ENCODE measurements around the gene TXNRD2.
"Not testable (repeated sequence)": the region's sequence is repeated elsewhere in the genome, so short reads cannot be mapped to it uniquely, and the experiment has no call there.

The TXNRD2 gene

GRCh38 chr22:19841641-19842392, 99.8 kb downstream of the TXNRD2 start:
- TF ChIP-seq, protein P1, sequence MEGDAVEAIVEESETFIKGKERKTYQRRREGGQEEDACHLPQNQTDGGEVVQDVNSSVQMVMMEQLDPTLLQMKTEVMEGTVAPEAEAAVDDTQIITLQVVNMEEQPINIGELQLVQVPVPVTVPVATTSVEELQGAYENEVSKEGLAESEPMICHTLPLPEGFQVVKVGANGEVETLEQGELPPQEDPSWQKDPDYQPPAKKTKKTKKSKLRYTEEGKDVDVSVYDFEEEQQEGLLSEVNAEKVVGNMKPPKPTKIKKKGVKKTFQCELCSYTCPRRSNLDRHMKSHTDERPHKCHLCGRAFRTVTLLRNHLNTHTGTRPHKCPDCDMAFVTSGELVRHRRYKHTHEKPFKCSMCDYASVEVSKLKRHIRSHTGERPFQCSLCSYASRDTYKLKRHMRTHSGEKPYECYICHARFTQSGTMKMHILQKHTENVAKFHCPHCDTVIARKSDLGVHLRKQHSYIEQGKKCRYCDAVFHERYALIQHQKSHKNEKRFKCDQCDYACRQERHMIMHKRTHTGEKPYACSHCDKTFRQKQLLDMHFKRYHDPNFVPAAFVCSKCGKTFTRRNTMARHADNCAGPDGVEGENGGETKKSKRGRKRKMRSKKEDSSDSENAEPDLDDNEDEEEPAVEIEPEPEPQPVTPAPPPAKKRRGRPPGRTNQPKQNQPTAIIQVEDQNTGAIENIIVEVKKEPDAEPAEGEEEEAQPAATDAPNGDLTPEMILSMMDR (IDR thresholded peaks at IDR 0.05; ENCODE audit: borderline replicate concordance, insufficient read depth, low read depth, low read length), result no peak
- H3K4me3 ChIP-seq (ENCODE audit: low read depth, low read length), result no peak overlapping the region

GRCh38 chr22:19840955-19841640, 100.5 kb downstream of the TXNRD2 start:
- TF ChIP-seq, protein P1 (IDR thresholded peaks at IDR 0.05; ENCODE audit: borderline replicate concordance, insufficient read depth, low read depth, low read length), result no peak
- H3K4me3 ChIP-seq (ENCODE audit: low read depth, low read length), result no peak overlapping the region

DNA sequence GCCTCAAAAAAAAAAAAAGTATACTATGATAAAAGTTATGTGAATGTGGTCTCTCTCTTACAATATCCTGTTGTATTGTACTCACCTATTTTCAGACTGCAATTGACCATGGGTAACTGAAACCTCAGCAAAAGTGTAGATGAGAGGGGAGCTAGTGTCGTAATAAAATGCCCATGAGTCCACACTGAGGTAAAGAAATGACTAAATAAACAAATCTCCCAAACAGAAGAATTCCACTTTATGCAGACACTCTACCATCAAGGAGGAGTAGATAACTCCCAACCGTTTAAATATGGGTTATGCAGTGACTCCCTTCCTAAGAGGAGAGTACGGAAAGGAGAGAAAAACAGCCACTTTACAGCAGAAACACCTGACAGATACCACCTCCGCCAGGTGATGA, 101.6 kb downstream of the TXNRD2 start:
- H3K4me3 ChIP-seq (ENCODE audit: low read depth, low read length), result no peak overlapping the region
- TF ChIP-seq, protein P1 (IDR thresholded peaks at IDR 0.05; ENCODE audit: borderline replicate concordance, insufficient read depth, low read depth, low read length), result no peak

- no peak overlapping the region for H3K4me3 ChIP-seq (ENCODE audit: low read depth, low read length)
Measured at GRCh38 chr22:19837915-19838314, 103.7 kb downstream of the TXNRD2 start.

GRCh38 chr22:19836512-19836911, 105.1 kb downstream of the TXNRD2 start:
- H3K4me3 ChIP-seq (ENCODE audit: low read depth, low read length), result no peak overlapping the region
- TF ChIP-seq, protein P1 (IDR thresholded peaks at IDR 0.05; ENCODE audit: borderline replicate concordance, insufficient read depth, low read depth, low read length), result no peak

More at GRCh38 chr22:19837915-19838314, 103.7 kb downstream of the TXNRD2 start:
- TF ChIP-seq, protein P1 (IDR thresholded peaks at IDR 0.05; ENCODE audit: borderline replicate concordance, insufficient read depth, low read depth, low read length), result no peak

- no peak overlapping the region for H3K4me3 ChIP-seq (ENCODE audit: low read depth, low read length)
Measured at GRCh38 chr22:19834599-19834998, 107.0 kb downstream of the TXNRD2 start.

DNA sequence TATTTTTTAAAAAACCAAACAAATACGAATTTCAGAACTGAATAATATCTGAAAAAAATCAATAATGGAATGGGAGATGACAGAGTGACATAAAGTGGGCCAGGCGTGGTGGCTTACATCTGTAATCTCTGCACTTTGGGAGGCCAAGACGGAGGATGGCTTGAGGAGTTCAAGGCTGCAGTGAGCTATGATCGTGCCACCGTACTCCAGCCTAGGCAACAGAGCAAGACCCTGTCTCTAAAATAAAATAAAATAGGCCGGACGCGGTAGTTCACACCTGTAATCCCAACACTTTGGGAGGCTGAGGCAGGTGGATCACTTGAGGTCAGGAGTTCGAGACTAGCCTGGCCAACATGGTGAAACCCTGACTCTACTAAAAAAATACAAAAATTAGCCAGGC, 108.3 kb downstream of the TXNRD2 start:
- not testable (repeated sequence) for H3K4me3 ChIP-seq (ENCODE audit: low read depth, low read length)

More at GRCh38 chr22:19834599-19834998, 107.0 kb downstream of the TXNRD2 start:
- TF ChIP-seq, protein P1 (IDR thresholded peaks at IDR 0.05; ENCODE audit: borderline replicate concordance, insufficient read depth, low read depth, low read length), result no peak
